A549 (cell line): ENCODE data around the gene IGSF1. TPM values are rescaled to one million over a fixed set of nuclear protein-coding genes. Genes with fewer than 3 reads are reported as not detected.

Source experiments
- ATAC-seq, 2 experiments: fragments of 200-7000 bp in 1 of 2; fragments of >200 bp in 1 of 2; cut with Nextera tagmentation in 1 of 2; cut with Tn5 transposase in 1 of 2; 3 replicates each; pipeline versions ENCODE4 v1.8.0 to v1.9.1; 2018 to 2020; ENCODE audit warnings: mild to moderate bottlenecking in 1 of 2, moderate library complexity in 1 of 2
- CTCF ChIA-PET: fragments of 300-600 bp; sonication (Branson Sonifier 250); formaldehyde crosslinking; extraction: SDS; loops from one replicate; lab custom pipeline; 2021; ENCODE audit warnings: antibody characterized with exemption, inconsistent platforms; lab: Yijun Ruan, JAX
- POLR2A ChIA-PET: fragments of 350-600 bp; formaldehyde crosslinking; extraction: SDS; loops from one replicate; lab custom pipeline; 2021; ENCODE audit warnings: antibody characterized with exemption, inconsistent platforms; lab: Yijun Ruan, JAX
- DNase-seq, 2 experiments: peaks; one replicate each; pipeline versions ENCODE4 v3.0.0 to v3.0.0-alpha.2; 2011 to 2016; ENCODE audit warnings: low read depth in 1 of 2, low spot score in 1 of 2
- FAIRE-seq: peaks from 2 replicates; lab custom pipeline; 2011; peaks lifted over from hg19 to GRCh38; lab: Jason Lieb, UNC
- H3K27ac ChIP-seq, 2 experiments: fragments of >200 bp; sonication (Bioruptor Twin); formaldehyde crosslinking; 3 replicates each; pipeline ENCODE4 v1.5.1; 2016 to 2017
- H3K4me1 ChIP-seq: fragments of >200 bp; sonication (Bioruptor Twin); formaldehyde crosslinking; 3 replicates; pipeline ENCODE4 v1.6.1; 2016
- H3K4me2 ChIP-seq: fragments of >200 bp; sonication (Bioruptor Twin); formaldehyde crosslinking; 3 replicates; pipeline ENCODE4 v1.6.1; 2016
- H3K4me3 ChIP-seq: fragments of >200 bp; sonication (Bioruptor Twin); formaldehyde crosslinking; 3 replicates; pipeline ENCODE4 v1.5.1; 2016
- H3K9me3 ChIP-seq: fragments of >200 bp; sonication (Bioruptor Twin); formaldehyde crosslinking; 3 replicates; pipeline ENCODE4 v1.6.1; 2016
- BHLHE40 ChIP-seq: IDR thresholded peaks from 2 replicates; pipeline ENCODE4 v1.6.1; 2012; ENCODE audit warnings: low read depth, low read length, inconsistent platforms
- CHD2 ChIP-seq: fragments of 150-350 bp; IDR thresholded peaks from 2 replicates; pipeline ENCODE4 v1.6.1; 2014; ENCODE audit warnings: low read length; ENCODE audit not compliant: partially characterized antibody
- CHD4 ChIP-seq: fragments of 200-600 bp; sonication (generic); IDR thresholded peaks from 2 replicates; pipeline ENCODE4 v1.6.1; 2016; ENCODE audit warnings: antibody characterized with exemption, mild to moderate bottlenecking, borderline replicate concordance
- ELK1 ChIP-seq: fragments of 150-350 bp; IDR thresholded peaks from 2 replicates; pipeline ENCODE4 v1.6.1; 2014; ENCODE audit warnings: low read depth, mild to moderate bottlenecking, low read length
- EP300 ChIP-seq, 2 experiments: fragments of >200 bp; sonication (Bioruptor Twin); formaldehyde crosslinking; IDR thresholded peaks; 2 replicates in 1 of 2; 3 replicates in 1 of 2; pipeline ENCODE4 v1.6.1; 2016 to 2017
- FOXS1 ChIP-seq: fragments of 250-450 bp; sonication (Bioruptor Pico); IDR thresholded peaks from 2 replicates; pipeline ENCODE4 v1.5.0; 2020; ENCODE audit warnings: mild to moderate bottlenecking, moderate library complexity
- HEYL ChIP-seq: fragments of 250-450 bp; sonication (Bioruptor Pico); IDR thresholded peaks from 2 replicates; pipeline ENCODE4 v1.8.0; 2021; ENCODE audit warnings: mild to moderate bottlenecking, moderate library complexity
- HOXA7 ChIP-seq: fragments of 250-450 bp; sonication (Bioruptor Pico); IDR thresholded peaks from 2 replicates; pipeline ENCODE4 v1.5.0; 2020; ENCODE audit warnings: mild to moderate bottlenecking, moderate library complexity
- KDM1A ChIP-seq: fragments of 200-600 bp; sonication (generic); IDR thresholded peaks from 2 replicates; pipeline ENCODE4 v1.6.1; 2016; ENCODE audit warnings: low read depth, mild to moderate bottlenecking
- MAFK ChIP-seq: fragments of 450-650 bp; IDR thresholded peaks from 2 replicates; pipeline ENCODE4 v1.6.1; 2014; ENCODE audit not compliant: partially characterized antibody
- MAX ChIP-seq: IDR thresholded peaks from 2 replicates; pipeline ENCODE4 v1.6.1; 2012
- POLR2A ChIP-seq: IDR thresholded peaks from 2 replicates; pipeline ENCODE4 v1.6.1; 2012; ENCODE audit warnings: mild to moderate bottlenecking, low read length
- POLR2AphosphoS2 ChIP-seq: conservative IDR thresholded peaks from 2 replicates; pipeline ENCODE4 v1.6.1; 2012; ENCODE audit warnings: low read length, improper control_type of control experiment, inconsistent platforms
- RARB ChIP-seq: fragments of 250-450 bp; sonication (Bioruptor Pico); IDR thresholded peaks from 2 replicates; pipeline ENCODE4 v1.8.0; 2021; ENCODE audit warnings: mild to moderate bottlenecking, moderate library complexity
- REST ChIP-seq: fragments of 200-600 bp; sonication (generic); IDR thresholded peaks from 2 replicates; pipeline ENCODE4 v1.6.1; 2016; ENCODE audit warnings: antibody characterized with exemption, mild to moderate bottlenecking, moderate library complexity
- TFCP2L1 ChIP-seq: fragments of 250-450 bp; sonication (Bioruptor Pico); IDR thresholded peaks from 2 replicates; pipeline ENCODE4 v1.5.0; 2021; ENCODE audit warnings: mild to moderate bottlenecking
- TP53 ChIP-seq: fragments of 250-450 bp; sonication (Bioruptor Pico); IDR thresholded peaks from 2 replicates; pipeline ENCODE4 v1.5.0; 2021; ENCODE audit warnings: mild to moderate bottlenecking, moderate library complexity
- ZFP36 ChIP-seq: fragments of 450-650 bp; IDR thresholded peaks from 2 replicates; pipeline ENCODE4 v1.6.1; 2014; ENCODE audit warnings: borderline replicate concordance; ENCODE audit not compliant: partially characterized antibody
- WGBS: methylation state at CpG from one replicate; pipeline ENCODE4 v1.1.6; 2017; ENCODE audit errors: missing lambda C conversion rate; 5-methylcytosine and 5-hydroxymethylcytosine counted together
- polyA minus RNA-seq: library from RNA; depleted of rRNA, polyadenylated mRNA; stranded (reverse); fragments of >200 nt; gene quantifications from 2 replicates; pipeline ENCODE4 v1.2.3, GENCODE V29; 2011; rRNA and poly(A)+ RNA removed
- polyA plus RNA-seq, 4 experiments: library from polyadenylated mRNA; depleted of rRNA in 3 of 4; stranded (reverse); fragments of >200 nt; fragmentation: RNase III in 1 of 4; extraction: RNeasy Plus Mini Kit Qiagen cat#74134 plus additional on column Dnase treatment in 1 of 4; gene quantifications; 2 replicates in 3 of 4; 3 replicates in 1 of 4; pipeline ENCODE4 v1.2.3, GENCODE V29; 2011 to 2017
- TF ChIP-seq, protein P1 (sequence below): fragments of >200 bp; sonication (Bioruptor Twin); formaldehyde crosslinking; IDR thresholded peaks from 3 replicates; pipeline ENCODE4 v1.5.1; 2016

The IGSF1 gene
- polyA plus RNA-seq (2011; rRNA removed): 1.9 and 2.6 TPM in 2 replicates
- polyA plus RNA-seq (2012; cell fraction: cytosol; rRNA removed): 0.16 and 0.20 TPM in 2 replicates
- 0.73 and 0.84 TPM in 2 replicates for polyA plus RNA-seq (2012; cell fraction: nucleus; rRNA removed)
- 0.50 to 0.68 TPM (median 0.54 TPM) in 3 replicates for polyA plus RNA-seq (2017; fragmentation: RNase III; extraction: RNeasy Plus Mini Kit Qiagen cat#74134 plus additional on column Dnase treatment)
- 1.9 TPM in 2 replicates for polyA minus RNA-seq

GRCh38 chrX:131288738-131289511, at the start of gene IGSF1:
IGSF1 (minus strand) TSS chrX:131289306; CDS start chrX:131286674, 2,632 bp downstream.
- FAIRE-seq (no peak), DNase-seq (peak in 1 of 2 experiments; percentile 34)

More at GRCh38 chrX:131288738-131289511, at the start of gene IGSF1:
- ChIA-PET POLR2A (no interaction called here), CTCF (no interaction called here)
- H3K9me3 ChIP-seq: no peaks in the 10 kb centered on the region
- no peak within 1 kb of the TSS for H3K27ac ChIP-seq
- 51% methylated on average over 15 of the region's 32 CpGs for WGBS
- TF ChIP-seq CHD4: no peak
- TF ChIP-seq EP300 (IDR thresholded peaks at IDR 0.05): no peak
- no peak for TF ChIP-seq POLR2A
- no peak for TF ChIP-seq FOXS1
- TF ChIP-seq BHLHE40: no peak
- no peak for TF ChIP-seq MAFK
- TF ChIP-seq, protein P1, sequence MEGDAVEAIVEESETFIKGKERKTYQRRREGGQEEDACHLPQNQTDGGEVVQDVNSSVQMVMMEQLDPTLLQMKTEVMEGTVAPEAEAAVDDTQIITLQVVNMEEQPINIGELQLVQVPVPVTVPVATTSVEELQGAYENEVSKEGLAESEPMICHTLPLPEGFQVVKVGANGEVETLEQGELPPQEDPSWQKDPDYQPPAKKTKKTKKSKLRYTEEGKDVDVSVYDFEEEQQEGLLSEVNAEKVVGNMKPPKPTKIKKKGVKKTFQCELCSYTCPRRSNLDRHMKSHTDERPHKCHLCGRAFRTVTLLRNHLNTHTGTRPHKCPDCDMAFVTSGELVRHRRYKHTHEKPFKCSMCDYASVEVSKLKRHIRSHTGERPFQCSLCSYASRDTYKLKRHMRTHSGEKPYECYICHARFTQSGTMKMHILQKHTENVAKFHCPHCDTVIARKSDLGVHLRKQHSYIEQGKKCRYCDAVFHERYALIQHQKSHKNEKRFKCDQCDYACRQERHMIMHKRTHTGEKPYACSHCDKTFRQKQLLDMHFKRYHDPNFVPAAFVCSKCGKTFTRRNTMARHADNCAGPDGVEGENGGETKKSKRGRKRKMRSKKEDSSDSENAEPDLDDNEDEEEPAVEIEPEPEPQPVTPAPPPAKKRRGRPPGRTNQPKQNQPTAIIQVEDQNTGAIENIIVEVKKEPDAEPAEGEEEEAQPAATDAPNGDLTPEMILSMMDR: no peak
- TF ChIP-seq MAX: no peak
- no peak for TF ChIP-seq TFCP2L1 (CRISPR knock-in tag)
- TF ChIP-seq HOXA7 (CRISPR knock-in tag): no peak
- no peak for TF ChIP-seq CHD2
- TF ChIP-seq REST: no peak
- no peak for TF ChIP-seq ZFP36
- TF ChIP-seq KDM1A: no peak
- TF ChIP-seq RARB (CRISPR knock-in tag): no peak
- no peak for TF ChIP-seq ELK1
- no peak for TF ChIP-seq TP53 (CRISPR knock-in tag)
- TF ChIP-seq HEYL (CRISPR knock-in tag): no peak
- TF ChIP-seq POLR2AphosphoS2: no peak
- peak; percentile 59 to 83; a peak in 5 of 6 replicates for ATAC-seq
- no peaks in the 10 kb centered on the region for H3K4me1 ChIP-seq
- H3K4me3 ChIP-seq: peak within 1 kb of the TSS; percentile 26; the same call in 1 of the 3 replicates
- peak within 1 kb of the TSS; percentile 57; the same call in 2 of the 3 replicates for H3K4me2 ChIP-seq
